HepG2 (cell line): Measurements from ENCODE around the gene SMC6. TPM values are rescaled to one million over a fixed set of nuclear protein-coding genes. Genes with fewer than 3 reads are reported as not detected.

ENCODE experiments used
- AGO2 ChIP-seq: fragments of 200-400 bp; formaldehyde crosslinking; optimal IDR thresholded peaks from 2 replicates; pipeline ENCODE3; 2017; ENCODE audit warnings: mild to moderate bottlenecking, low read depth, low read length, moderate library complexity
- ARID5B ChIP-seq: IDR thresholded peaks from 2 replicates; pipeline ENCODE4 v1.4.0; 2020; ENCODE audit warnings: mild to moderate bottlenecking, missing genetic modification reagents
- ASH2L ChIP-seq: fragments of 300-600, 200-600 bp; sonication (generic); IDR thresholded peaks from 2 replicates; pipeline ENCODE4 v1.7.0; 2017; ENCODE audit warnings: low read depth, mild to moderate bottlenecking, moderate library complexity, mixed read lengths, low read length; ENCODE audit not compliant: insufficient read length
- ELF1 ChIP-seq: sonication (generic); formaldehyde crosslinking; IDR thresholded peaks from 2 replicates; pipeline ENCODE4 v1.4.0; 2020; ENCODE audit warnings: missing genetic modification reagents
- ELF4 ChIP-seq: sonication (generic); formaldehyde crosslinking; IDR thresholded peaks from 2 replicates; pipeline ENCODE4 v1.5.0; 2020; ENCODE audit warnings: missing genetic modification reagents, mild to moderate bottlenecking, moderate library complexity, borderline replicate concordance
- ERF ChIP-seq: IDR thresholded peaks from 2 replicates; pipeline ENCODE4 v1.6.1; 2018; ENCODE audit warnings: missing biosample characterization, missing genetic modification reagents
- ESRRA ChIP-seq: sonication (generic); formaldehyde crosslinking; IDR thresholded peaks from 2 replicates; pipeline ENCODE4 v1.5.1; 2020; ENCODE audit warnings: mild to moderate bottlenecking, low read depth, missing genetic modification reagents
- GABPA ChIP-seq, 2 experiments: IDR thresholded peaks; 2 replicates each; pipeline ENCODE4 v1.6.1; 2011 to 2016; ENCODE audit warnings: low read depth in 2 of 2, low read length in 1 of 2, missing biosample characterization in 1 of 2, missing genetic modification characterization in 1 of 2
- KDM3A ChIP-seq: IDR thresholded peaks from 2 replicates; pipeline ENCODE4 v1.6.1; 2018; ENCODE audit warnings: low read depth, missing compliant biosample characterization
- KDM6A ChIP-seq: IDR thresholded peaks from 2 replicates; pipeline ENCODE4 v1.6.1; 2016; ENCODE audit warnings: low read depth
- KMT2A ChIP-seq: sonication (generic); formaldehyde crosslinking; IDR thresholded peaks from 2 replicates; pipeline ENCODE4 v1.4.0; 2020; ENCODE audit warnings: missing genetic modification reagents
- MATR3 ChIP-seq: sonication (generic); formaldehyde crosslinking; IDR thresholded peaks from 2 replicates; pipeline ENCODE4 v1.4.0; 2020; ENCODE audit warnings: missing genetic modification reagents
- NCOR1 ChIP-seq: fragments of 200-600 bp; sonication (generic); IDR thresholded peaks from 2 replicates; pipeline ENCODE4 v1.7.0; 2017; ENCODE audit warnings: antibody characterized with exemption, low read length, borderline replicate concordance
- NR2F6 ChIP-seq, 2 experiments: IDR thresholded peaks; 2 replicates each; pipeline ENCODE4 v1.6.1; 2016; ENCODE audit warnings: antibody characterized with exemption in 1 of 2, mild to moderate bottlenecking in 1 of 2
- PLRG1 ChIP-seq: fragments of 450-650 bp; conservative IDR thresholded peaks from 2 replicates; pipeline ENCODE4 v1.6.1; 2016
- POLR2G ChIP-seq: fragments of 200-400 bp; formaldehyde crosslinking; IDR thresholded peaks from 2 replicates; pipeline ENCODE4 v1.6.1; 2018; ENCODE audit warnings: mild to moderate bottlenecking, low read depth, low read length, moderate library complexity
- RARA ChIP-seq: IDR thresholded peaks from 2 replicates; pipeline ENCODE4 v1.6.1; 2016; ENCODE audit warnings: missing genetic modification reagents, missing compliant biosample characterization
- TEAD3 ChIP-seq: optimal IDR thresholded peaks from 2 replicates; pipeline ENCODE3; 2016; ENCODE audit warnings: borderline replicate concordance
- ZFP82 ChIP-seq: sonication (generic); formaldehyde crosslinking; IDR thresholded peaks from 2 replicates; pipeline ENCODE4 v1.5.1; 2020; ENCODE audit warnings: mild to moderate bottlenecking, missing genetic modification reagents, borderline replicate concordance
- ZNF414 ChIP-seq: sonication (generic); formaldehyde crosslinking; IDR thresholded peaks from 2 replicates; pipeline ENCODE4 v1.5.0; 2020; ENCODE audit warnings: missing genetic modification reagents
- ZNF513 ChIP-seq: sonication (generic); formaldehyde crosslinking; conservative IDR thresholded peaks from 2 replicates; pipeline ENCODE4 v1.5.0; 2020; ENCODE audit warnings: missing genetic modification reagents
- ZNF800 ChIP-seq: sonication (generic); formaldehyde crosslinking; IDR thresholded peaks from 2 replicates; pipeline ENCODE4 v1.4.0; 2020; ENCODE audit warnings: missing genetic modification reagents
- polyA plus RNA-seq, 8 experiments: library from polyadenylated mRNA; depleted of rRNA in 3 of 8; stranded (reverse) in 7 of 8; unstranded in 1 of 8; fragments of >200 nt; fragmentation: Illumina TruSeq in 4 of 8; extraction: Trizol in 4 of 8; gene quantifications; 2 replicates each; pipeline versions ENCODE4 v1.2.1 to v1.2.3, GENCODE V29; 2011 to 2016; ENCODE audit warnings: low read depth in 4 of 8, missing spikeins in 1 of 8, mixed read lengths in 1 of 8; ENCODE audit not compliant: insufficient read depth in 1 of 8
- total RNA-seq, 5 experiments: library from RNA; depleted of rRNA; stranded (reverse); fragments of >200 nt; fragmentation: Illumina TruSeq; extraction: Trizol; gene quantifications; 2 replicates each; pipeline ENCODE4 v1.2.3, GENCODE V29; 2016; ENCODE audit warnings: low read depth in 1 of 5

Gene SMC6
- total and polyA plus RNA-seq, 2 of the 13 experiments (the other 11 are each of a cell fraction or from before 2014, with no cell fraction given): 18.9 to 55.3 TPM

GRCh38 chr2:17757321-17757720 is 3.7 kb upstream of the SMC6 start (continued):
- peak; percentile 30; the same call in 1 of the 2 replicates for TF ChIP-seq GABPA (IDR thresholded peaks at IDR 0.05; ENCODE audit: low read depth, low read length)
- peak; percentile 89 for TF ChIP-seq GABPA (CRISPR knock-in tag; IDR thresholded peaks at IDR 0.05; ENCODE audit: low read depth)
- peak; percentile 76; the same call in 1 of the 2 replicates for TF ChIP-seq KMT2A (CRISPR knock-in tag)
- peak; percentile 78 for TF ChIP-seq ELF1
- TF ChIP-seq NCOR1: peak; percentile 52; the same call in 1 of the 2 replicates
- 0 out of 2 replicates have a peak, but pooled peaks have one; percentile 44 for TF ChIP-seq ELF4 (CRISPR knock-in tag)
- TF ChIP-seq RARA (CRISPR knock-in tag): 0 out of 2 replicates have a peak, but pooled peaks have one; percentile 16
- no peak for TF ChIP-seq MATR3
- 0 out of 2 replicates have a peak, but pooled peaks have one; percentile 33 for TF ChIP-seq ERF (CRISPR knock-in tag)
- no peak for TF ChIP-seq AGO2
- no peak for TF ChIP-seq ZNF513 (CRISPR knock-in tag)
- TF ChIP-seq ASH2L: peak; percentile 89
- no peak for TF ChIP-seq PLRG1
- TF ChIP-seq ZNF414 (CRISPR knock-in tag): no peak
- TF ChIP-seq ZFP82 (CRISPR knock-in tag): no peak
- TF ChIP-seq KDM3A (CRISPR knock-in tag): no peak
- TF ChIP-seq POLR2G: no peak
- TF ChIP-seq TEAD3 (CRISPR knock-in tag): peak; percentile 95
- peak; percentile 67 for TF ChIP-seq ARID5B (CRISPR knock-in tag)
- peak; percentile 74 for TF ChIP-seq KDM6A (CRISPR knock-in tag)
- TF ChIP-seq ESRRA (CRISPR knock-in tag): no peak
- TF ChIP-seq NR2F6 (IDR thresholded peaks at IDR 0.05): no peak
- 0 out of 2 replicates have a peak, but pooled peaks have one; percentile 32 for TF ChIP-seq NR2F6 (CRISPR knock-in tag; IDR thresholded peaks at IDR 0.05)
- peak; percentile 37; the same call in 1 of the 2 replicates for TF ChIP-seq ZNF800
